Measurements from ENCODE around the gene SPEF2. TPM values are rescaled to one million over a fixed set of nuclear protein-coding genes. Genes with fewer than 3 reads are reported as not detected.

SPEF2 gene
- total RNA-seq, 4 donors from 2014 or later = 0.48 to 6.9 (median 3.2) TPM

GRCh38 chr5:35741126-35741716 lies 123.6 kb downstream of the SPEF2 start:
- ATAC-seq (ENCODE audit: low FRiP score) (no peak), DNase-seq (ENCODE audit: low spot score) (no peak)
- no peak for TF ChIP-seq CTCF (IDR thresholded peaks at IDR 0.05)

- TF ChIP-seq CTCF (IDR thresholded peaks at IDR 0.05) = no peak
- ATAC-seq (ENCODE audit: low FRiP score) = no peak
- DNase-seq (ENCODE audit: low spot score) = no peak
Observed at GRCh38 chr5:35741971-35742370, 124.3 kb downstream of the SPEF2 start.

GRCh38 chr5:35743644-35744043 lies 126.0 kb downstream of the SPEF2 start:
- ATAC-seq (ENCODE audit: low FRiP score) = no peak
- no peak for TF ChIP-seq CTCF (IDR thresholded peaks at IDR 0.05)
- DNase-seq (ENCODE audit: low spot score) = no peak

GRCh38 chr5:35745193-35745592 lies 127.5 kb downstream of the SPEF2 start:
- ATAC-seq (ENCODE audit: low FRiP score) (no peak), DNase-seq (ENCODE audit: low spot score) (no peak)
- TF ChIP-seq CTCF (IDR thresholded peaks at IDR 0.05) = no peak

- TF ChIP-seq CTCF (IDR thresholded peaks at IDR 0.05) = no peak
- ATAC-seq (ENCODE audit: low FRiP score) (no peak), DNase-seq (ENCODE audit: low spot score) (no peak)
Observed at GRCh38 chr5:35745660-35746059, 128.0 kb downstream of the SPEF2 start.

GRCh38 chr5:35752012-35752411 lies 134.3 kb downstream of the SPEF2 start:
- ATAC-seq (ENCODE audit: low FRiP score) (no peak), DNase-seq (ENCODE audit: low spot score) (no peak)
- TF ChIP-seq CTCF (IDR thresholded peaks at IDR 0.05) = no peak

- no peak for TF ChIP-seq CTCF (IDR thresholded peaks at IDR 0.05)
- DNase-seq (ENCODE audit: low spot score) = no peak
- ATAC-seq (ENCODE audit: low FRiP score) = no peak
Observed at GRCh38 chr5:35753500-35753899, 135.8 kb downstream of the SPEF2 start.
